Measurements from ENCODE around the gene CYGB.
"Not testable (repeated sequence)": the region's sequence is repeated elsewhere in the genome, so short reads cannot be mapped to it uniquely, and the experiment has no call there.

The CYGB gene

DNA sequence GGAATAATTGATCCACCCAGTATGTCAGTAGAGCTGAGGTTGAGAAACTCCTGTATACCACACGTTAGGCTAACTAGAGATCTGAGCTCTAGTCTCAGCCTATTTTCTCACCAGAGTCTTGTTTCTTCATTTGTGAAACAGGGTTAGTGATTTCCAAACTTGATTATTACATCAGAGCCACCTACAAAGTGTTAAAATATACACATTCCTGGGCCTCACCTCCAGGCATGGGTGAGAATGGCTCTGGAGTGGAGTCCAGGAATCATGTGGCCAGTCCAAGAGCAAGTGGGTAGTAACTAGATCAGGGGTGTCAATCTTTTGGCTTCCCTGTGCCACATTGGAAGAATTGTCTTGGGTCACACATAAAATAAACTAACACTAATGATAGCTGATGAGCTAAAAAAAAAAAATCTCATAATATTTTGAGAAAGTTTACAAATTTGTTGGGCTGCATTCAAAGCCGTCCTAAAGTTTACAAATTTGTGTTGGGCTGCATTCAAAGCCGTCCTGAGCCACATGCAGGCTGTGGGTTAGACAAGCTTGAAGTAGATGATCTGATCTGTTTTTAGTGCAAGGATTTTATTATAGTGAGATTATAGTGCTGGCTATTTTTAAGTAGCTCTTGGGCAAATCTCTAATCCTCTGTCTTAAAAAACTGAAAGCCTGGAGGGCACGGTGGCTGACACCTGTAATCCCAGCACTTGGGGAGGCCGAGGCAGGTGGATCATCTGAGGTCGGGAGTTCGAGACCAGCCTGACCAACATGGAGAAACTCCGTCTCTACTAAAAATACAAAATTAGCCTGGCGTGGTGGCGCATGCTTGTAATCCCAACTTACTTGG is 22.7 kb upstream of the CYGB start:
- DNase-seq (ENCODE audit: low read depth), result no peak

DNA sequence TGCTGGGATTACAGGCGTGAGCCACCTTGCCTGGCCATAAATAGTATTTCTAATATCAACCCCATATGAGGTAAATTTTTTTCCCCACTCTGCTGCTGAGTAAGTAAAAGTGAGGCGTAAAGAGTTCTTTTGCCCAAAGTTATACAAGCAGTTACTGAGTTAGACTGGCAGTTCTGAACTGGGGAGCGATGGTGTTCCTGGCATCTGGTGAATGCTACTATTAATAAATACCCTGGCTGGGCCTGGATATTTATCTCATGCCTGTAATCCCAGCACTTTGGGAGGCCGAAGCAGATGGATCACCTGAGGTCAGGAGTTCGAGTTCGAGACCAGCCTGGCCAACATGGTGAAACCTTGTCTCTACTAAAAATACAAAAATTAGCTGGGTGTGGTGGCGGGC is 22.0 kb upstream of the CYGB start:
- in situ Hi-C loops (cut with HindIII; ENCODE audit: low sequenced_read_pairs), result loop anchor here (25.0 kb wide), 1 partner anchor 178 kb away; the partner anchor contains the start of genes JMJD6, METTL23, MFSD11 and SRSF2
- H3K4me3 ChIP-seq (ENCODE audit: low read depth, low read length), result peak overlapping the region; percentile 94
- not testable (repeated sequence) for DNase-seq (ENCODE audit: low read depth)

More for the DNA sequence above, 22.7 kb upstream of the CYGB start:
- in situ Hi-C loops (cut with HindIII; ENCODE audit: low sequenced_read_pairs), result loop anchor here (5.0 to 25.0 kb wide), 2 partner anchors 48 to 177 kb away; partner anchors contain the start of genes JMJD6, METTL23, MFSD11 and SRSF2
- TF ChIP-seq, protein P1, sequence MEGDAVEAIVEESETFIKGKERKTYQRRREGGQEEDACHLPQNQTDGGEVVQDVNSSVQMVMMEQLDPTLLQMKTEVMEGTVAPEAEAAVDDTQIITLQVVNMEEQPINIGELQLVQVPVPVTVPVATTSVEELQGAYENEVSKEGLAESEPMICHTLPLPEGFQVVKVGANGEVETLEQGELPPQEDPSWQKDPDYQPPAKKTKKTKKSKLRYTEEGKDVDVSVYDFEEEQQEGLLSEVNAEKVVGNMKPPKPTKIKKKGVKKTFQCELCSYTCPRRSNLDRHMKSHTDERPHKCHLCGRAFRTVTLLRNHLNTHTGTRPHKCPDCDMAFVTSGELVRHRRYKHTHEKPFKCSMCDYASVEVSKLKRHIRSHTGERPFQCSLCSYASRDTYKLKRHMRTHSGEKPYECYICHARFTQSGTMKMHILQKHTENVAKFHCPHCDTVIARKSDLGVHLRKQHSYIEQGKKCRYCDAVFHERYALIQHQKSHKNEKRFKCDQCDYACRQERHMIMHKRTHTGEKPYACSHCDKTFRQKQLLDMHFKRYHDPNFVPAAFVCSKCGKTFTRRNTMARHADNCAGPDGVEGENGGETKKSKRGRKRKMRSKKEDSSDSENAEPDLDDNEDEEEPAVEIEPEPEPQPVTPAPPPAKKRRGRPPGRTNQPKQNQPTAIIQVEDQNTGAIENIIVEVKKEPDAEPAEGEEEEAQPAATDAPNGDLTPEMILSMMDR (IDR thresholded peaks at IDR 0.05; ENCODE audit: low read depth, low read length, missing control alignments), result no peak
- H3K4me3 ChIP-seq (ENCODE audit: low read depth, low read length), result no peak overlapping the region

DNA sequence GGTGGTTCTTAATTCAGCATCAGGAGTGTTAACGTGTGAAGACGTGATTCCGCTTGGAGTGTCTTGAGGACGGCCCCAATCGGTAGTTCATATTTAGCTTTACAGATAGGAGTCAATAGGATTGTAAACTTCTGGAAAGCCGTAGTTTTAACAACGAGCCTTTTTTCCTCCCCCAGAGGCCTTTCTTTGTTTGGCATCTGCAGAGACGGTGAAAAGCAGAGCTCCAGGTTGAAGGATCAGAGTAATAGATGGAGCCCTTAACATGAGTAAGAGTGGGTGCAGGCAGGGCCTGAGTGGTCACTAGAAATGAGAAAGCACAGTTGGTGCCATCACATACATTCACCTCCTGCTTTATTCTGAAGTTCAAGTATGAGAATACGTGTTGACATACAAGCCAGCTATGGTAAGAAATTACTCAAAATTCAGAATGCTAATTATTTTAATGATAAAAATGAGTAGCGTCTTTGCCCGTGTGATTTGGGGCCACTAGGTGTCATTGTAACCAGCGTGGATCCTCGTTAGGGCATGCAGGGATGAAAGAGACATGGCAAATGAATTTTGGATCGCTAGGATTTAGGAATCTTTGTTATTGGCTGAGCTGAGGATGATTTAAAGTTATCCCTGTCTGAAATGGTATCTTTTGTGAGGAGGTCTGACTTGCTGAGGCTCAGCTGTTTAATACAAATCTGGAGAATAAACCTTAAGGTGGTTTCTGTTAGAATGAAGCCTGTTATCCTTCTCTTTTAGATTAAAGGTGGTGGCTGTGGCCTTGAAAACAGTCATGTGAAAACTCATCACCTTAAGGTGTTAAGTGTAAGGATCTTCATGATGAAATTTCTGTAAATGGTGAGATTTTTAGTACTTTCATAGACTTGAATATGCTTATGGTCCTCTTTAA is 20.9 kb upstream of the CYGB start:
- TF ChIP-seq, protein P1 (IDR thresholded peaks at IDR 0.05; ENCODE audit: low read depth, low read length, missing control alignments), result peak; percentile 58
- in situ Hi-C loops (cut with HindIII; ENCODE audit: low sequenced_read_pairs), result loop anchor here (25.0 kb wide), 1 partner anchor 179 kb away; the partner anchor contains the start of genes JMJD6, METTL23, MFSD11 and SRSF2
- DNase-seq (ENCODE audit: low read depth), result no peak
- H3K4me3 ChIP-seq (ENCODE audit: low read depth, low read length), result peak overlapping the region; percentile 94

DNA sequence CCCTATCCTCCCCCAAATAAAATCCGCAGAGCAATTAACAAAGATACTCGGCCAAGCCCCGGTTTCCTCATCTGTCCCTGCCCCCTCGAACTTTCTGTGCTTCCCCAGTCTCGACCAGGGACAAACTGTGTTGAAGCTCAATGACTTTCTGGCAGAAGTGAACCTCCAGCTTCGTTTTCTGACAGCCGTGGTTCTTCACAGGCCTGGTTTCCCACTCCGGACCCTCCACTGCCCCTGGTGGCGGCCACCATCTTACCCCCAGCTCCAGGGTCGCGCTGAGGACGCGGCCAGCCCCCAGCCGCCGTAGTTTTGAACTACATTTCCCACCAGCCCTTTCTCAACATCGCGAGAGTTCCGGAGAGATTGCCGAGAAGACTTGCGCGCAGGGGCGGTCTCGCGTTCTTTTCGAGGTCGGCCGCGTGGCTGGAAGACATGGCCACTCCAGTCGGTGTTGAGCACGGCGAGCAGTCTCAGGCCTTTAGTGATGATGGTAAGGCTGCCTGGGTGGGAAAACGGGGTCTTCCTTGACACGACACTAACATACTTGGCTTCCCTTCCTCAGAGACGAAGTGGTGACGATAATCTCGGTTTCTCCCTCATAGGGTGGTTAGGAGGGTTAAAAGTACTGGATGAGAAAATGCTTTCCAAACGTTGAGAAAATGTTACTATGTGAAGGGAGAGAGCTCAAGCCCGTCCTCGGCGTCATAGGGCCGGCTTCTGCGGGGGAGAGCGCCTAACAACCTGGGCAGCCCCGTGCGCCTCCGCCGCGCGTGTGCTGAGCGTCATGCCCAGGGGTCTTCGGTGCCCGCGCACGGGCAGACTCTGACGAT is 20.1 kb upstream of the CYGB start:
- TF ChIP-seq, protein P1 (IDR thresholded peaks at IDR 0.05; ENCODE audit: low read depth, low read length, missing control alignments), result peak; percentile 55
- in situ Hi-C loops (cut with HindIII; ENCODE audit: low sequenced_read_pairs), result loop anchor here (25.0 kb wide), 1 partner anchor 180 kb away; the partner anchor contains the start of genes JMJD6, METTL23, MFSD11 and SRSF2
- peak overlapping the region; percentile 94 for H3K4me3 ChIP-seq (ENCODE audit: low read depth, low read length)
- DNase-seq (ENCODE audit: low read depth), result peak; percentile 93

DNA sequence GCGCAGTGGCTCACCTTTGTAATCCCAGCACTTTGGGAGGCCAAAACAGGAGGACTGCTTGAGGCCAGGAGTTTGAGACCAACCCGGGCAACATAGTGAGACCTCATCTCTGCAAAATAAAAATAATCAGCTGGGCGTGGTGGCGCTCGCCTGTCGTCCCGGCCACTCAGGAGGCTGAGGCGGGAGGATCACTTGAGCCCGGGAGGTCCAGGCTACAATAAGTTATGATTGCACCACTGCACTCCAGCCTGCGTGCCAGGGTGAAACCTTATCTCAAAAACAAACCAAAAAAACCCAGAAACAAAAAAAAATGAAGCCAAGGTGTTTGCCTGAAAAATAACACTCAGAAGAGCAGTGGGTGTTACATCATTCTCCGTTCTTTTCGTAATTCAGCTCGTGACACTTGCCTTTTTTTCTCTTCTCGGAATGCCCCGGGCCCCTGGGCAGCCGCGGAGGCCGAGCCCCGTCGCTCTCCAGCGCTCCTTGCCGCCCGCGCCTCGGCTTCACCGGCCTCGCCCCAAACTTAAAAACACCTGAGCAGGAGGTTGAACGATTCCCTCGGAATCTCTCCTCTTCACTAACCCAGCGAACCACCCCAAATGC is 19.4 kb upstream of the CYGB start:
- H3K4me3 ChIP-seq (ENCODE audit: low read depth, low read length), result peak overlapping the region; percentile 94
- no peak for DNase-seq (ENCODE audit: low read depth)
- in situ Hi-C loops (cut with HindIII; ENCODE audit: low sequenced_read_pairs), result loop anchor here (25.0 kb wide), 1 partner anchor 180 kb away; the partner anchor contains the start of genes JMJD6, METTL23, MFSD11 and SRSF2
- TF ChIP-seq, protein P1 (IDR thresholded peaks at IDR 0.05; ENCODE audit: low read depth, low read length, missing control alignments), result no peak

DNA sequence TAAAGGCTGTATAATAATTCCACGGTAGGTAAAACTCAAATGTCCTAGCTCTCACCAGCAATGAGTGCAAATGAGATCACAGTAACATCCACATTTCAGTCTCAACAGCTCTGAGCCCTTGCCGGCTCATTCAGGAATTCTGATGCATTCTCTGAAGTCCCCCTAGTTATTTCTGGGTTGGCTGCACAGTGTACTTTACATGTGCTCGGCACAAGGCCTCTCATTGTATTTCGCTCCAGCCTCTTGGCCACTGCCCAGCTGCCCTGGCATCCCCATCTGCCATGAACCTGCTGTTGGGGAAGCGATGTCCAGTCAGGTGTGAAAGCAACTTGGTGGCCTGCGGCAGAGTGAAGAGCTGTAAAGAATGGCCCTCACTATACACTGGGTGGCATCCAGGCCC is 16.6 kb upstream of the CYGB start:
- TF ChIP-seq, protein P1 (IDR thresholded peaks at IDR 0.05; ENCODE audit: low read depth, low read length, missing control alignments), result no peak
- in situ Hi-C loops (cut with HindIII; ENCODE audit: low sequenced_read_pairs), result loop anchor here (25.0 kb wide), 1 partner anchor 183 kb away; the partner anchor contains the start of genes JMJD6, METTL23, MFSD11 and SRSF2
- no peak for DNase-seq (ENCODE audit: low read depth)
- H3K4me3 ChIP-seq (ENCODE audit: low read depth, low read length), result no peak overlapping the region
